Measurements from ENCODE around the gene PNLIPRP3.

The PNLIPRP3 gene

DNA sequence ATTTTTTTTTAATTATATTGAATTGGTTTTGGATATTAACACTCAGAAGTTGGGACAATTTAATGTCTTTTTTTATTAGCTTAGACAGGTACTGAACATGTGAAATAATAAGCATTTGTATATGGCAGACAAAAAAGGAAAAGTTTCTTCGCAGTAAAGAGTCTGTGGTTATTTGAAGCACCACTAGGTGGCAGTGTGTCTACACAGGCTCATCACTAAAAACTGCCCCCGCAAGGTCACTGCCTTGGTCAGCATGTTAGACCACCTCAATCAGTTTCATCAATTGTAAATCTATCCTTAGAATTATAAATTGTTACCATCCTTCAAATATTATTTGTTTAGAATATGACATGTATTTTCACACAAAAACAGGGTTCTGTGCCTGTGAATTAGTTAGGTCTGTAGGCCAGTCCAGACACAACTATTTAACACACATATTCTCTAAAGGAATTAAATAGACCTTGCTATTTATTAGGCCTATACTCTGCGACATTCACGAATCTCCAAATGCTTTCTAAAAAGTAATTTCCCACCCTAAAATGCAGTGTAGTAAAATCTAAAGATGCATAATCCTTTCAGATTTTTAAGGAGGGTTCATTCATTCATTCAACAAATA is 17.0 kb downstream of the PNLIPRP3 start:
- TF ChIP-seq, protein P1, sequence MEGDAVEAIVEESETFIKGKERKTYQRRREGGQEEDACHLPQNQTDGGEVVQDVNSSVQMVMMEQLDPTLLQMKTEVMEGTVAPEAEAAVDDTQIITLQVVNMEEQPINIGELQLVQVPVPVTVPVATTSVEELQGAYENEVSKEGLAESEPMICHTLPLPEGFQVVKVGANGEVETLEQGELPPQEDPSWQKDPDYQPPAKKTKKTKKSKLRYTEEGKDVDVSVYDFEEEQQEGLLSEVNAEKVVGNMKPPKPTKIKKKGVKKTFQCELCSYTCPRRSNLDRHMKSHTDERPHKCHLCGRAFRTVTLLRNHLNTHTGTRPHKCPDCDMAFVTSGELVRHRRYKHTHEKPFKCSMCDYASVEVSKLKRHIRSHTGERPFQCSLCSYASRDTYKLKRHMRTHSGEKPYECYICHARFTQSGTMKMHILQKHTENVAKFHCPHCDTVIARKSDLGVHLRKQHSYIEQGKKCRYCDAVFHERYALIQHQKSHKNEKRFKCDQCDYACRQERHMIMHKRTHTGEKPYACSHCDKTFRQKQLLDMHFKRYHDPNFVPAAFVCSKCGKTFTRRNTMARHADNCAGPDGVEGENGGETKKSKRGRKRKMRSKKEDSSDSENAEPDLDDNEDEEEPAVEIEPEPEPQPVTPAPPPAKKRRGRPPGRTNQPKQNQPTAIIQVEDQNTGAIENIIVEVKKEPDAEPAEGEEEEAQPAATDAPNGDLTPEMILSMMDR (IDR thresholded peaks at IDR 0.05; ENCODE audit: low read depth, low read length) = peak; percentile 78
- H3K4me3 ChIP-seq (replicated peaks in 1 of 2; ENCODE audit: low read depth in 2 of 2, low read length in 2 of 2) = no peak overlapping the region
- peak; percentile 47 to 52 for DNase-seq (ENCODE audit: low read depth in 2 of 2)

DNA sequence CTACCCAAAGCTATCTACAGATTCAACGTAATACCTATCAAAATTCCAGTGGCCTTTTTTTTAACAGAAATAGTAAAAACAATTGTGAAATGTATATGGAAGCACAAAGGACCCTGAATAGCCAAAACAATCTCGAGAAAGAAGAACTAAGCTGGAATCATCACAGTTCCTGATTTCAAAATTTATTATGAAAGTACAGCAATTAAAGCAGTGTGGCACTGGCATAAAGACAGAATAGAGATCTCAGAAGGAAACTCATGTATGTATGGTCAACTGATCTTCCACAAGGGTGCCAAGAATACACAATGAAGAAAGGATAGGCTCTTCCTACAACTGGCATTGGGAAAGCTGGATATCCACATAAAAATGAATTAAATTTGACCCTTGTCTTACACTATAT is 23.2 kb downstream of the PNLIPRP3 start:
- H3K4me3 ChIP-seq (replicated peaks in 1 of 2; ENCODE audit: low read depth in 2 of 2, low read length in 2 of 2) = no peak overlapping the region
- TF ChIP-seq, protein P1 (IDR thresholded peaks at IDR 0.05; ENCODE audit: low read depth, low read length) = no peak
- no peak for DNase-seq (ENCODE audit: low read depth in 2 of 2)

DNA sequence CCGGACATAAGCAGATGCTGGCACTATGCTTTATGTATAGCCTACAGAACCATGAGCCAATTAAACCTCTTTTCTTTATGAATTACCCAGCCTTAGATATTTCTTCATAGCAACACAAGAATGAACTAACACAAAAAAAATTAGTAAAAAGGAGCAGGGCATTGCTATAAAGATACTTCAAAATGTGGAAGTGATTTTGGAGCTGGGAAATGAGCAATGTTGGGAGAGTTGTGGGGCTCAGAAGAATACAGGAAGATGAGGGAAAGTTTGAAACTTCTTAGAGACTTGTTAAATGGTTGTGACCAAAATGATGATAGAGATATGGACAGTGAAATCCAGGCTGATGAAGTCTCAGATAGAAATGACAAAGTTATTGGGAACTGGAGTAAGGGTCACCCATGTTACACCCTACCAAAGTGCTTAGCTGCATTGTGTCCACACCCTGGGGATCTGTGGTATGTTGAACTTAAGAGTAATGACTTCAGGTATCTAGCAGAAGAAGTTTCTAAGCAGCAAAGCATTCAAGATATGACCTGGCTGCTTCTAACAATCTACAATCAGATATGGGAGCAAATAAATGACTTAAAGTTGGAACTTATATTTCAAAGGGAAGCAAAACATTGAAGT is 24.2 kb downstream of the PNLIPRP3 start:
- no peak for DNase-seq (ENCODE audit: low read depth in 2 of 2)
- no peak overlapping the region for H3K4me3 ChIP-seq (replicated peaks in 1 of 2; ENCODE audit: low read depth in 2 of 2, low read length in 2 of 2)
- TF ChIP-seq, protein P1 (IDR thresholded peaks at IDR 0.05; ENCODE audit: low read depth, low read length) = no peak

DNA sequence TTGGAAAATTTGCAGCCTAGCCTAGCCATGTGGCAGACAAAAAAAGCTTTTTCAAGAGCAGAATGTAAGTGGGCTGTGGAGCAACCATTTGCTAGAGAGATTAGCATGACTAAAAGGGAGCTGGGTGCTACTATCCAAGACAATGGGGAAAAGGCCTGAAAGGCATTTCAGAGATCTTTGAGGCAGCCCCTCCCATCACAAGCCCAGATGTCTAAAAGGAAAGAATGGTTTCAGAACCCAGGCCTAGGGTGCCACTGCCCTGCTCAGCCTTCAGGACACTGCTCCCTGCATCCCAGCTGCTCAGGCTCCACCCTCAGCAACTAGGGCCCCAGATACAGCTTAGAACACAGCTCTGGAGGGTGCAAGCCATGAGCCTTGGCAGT is 24.7 kb downstream of the PNLIPRP3 start:
- TF ChIP-seq, protein P1 (IDR thresholded peaks at IDR 0.05; ENCODE audit: low read depth, low read length) = no peak
- H3K4me3 ChIP-seq (replicated peaks in 1 of 2; ENCODE audit: low read depth in 2 of 2, low read length in 2 of 2) = no peak overlapping the region
- DNase-seq (ENCODE audit: low read depth in 2 of 2) = no peak

DNA sequence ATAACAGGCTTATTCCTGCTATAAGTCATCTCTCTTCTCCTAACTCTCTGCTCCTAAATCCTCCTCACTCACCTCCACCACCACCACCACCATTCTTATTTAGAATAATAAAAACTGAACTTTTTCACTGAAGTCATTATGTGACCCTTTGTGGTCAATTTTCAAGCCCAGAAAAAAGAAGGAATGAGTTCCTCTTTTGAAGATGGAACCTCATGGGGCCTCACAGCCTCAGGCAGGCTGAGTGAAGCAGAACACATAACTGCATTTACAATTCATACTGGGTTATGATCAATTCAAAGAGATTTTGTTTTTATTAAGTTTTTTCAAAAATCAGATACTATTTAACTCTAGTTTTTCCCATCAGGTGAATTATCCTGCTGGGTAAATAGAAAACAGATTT is 29.8 kb downstream of the PNLIPRP3 start:
- no peak for DNase-seq (ENCODE audit: low read depth in 2 of 2)
- TF ChIP-seq, protein P1 (IDR thresholded peaks at IDR 0.05; ENCODE audit: low read depth, low read length) = no peak
- H3K4me3 ChIP-seq (replicated peaks in 1 of 2; ENCODE audit: low read depth in 2 of 2, low read length in 2 of 2) = no peak overlapping the region

DNA sequence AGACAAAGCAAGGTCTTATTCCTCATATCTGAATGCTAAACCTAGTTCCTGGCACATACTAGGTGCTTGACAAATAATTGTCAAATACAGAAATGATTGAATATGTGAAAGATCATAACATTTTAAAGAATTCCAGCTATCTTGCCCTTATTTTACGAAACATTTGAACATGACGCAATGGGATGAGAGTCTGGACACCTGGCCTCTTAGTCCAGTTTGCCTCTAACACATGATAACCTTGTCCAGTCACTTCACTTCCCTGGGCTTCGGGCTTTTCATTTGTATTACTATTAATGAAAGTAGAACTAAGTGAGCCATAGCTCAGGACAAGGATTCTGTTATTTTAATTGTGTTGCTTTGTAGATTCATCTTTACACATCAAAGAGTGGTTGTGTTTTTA is 32.6 kb downstream of the PNLIPRP3 start:
- TF ChIP-seq, protein P1 (IDR thresholded peaks at IDR 0.05; ENCODE audit: low read depth, low read length) = no peak
- no peak overlapping the region for H3K4me3 ChIP-seq (replicated peaks in 1 of 2; ENCODE audit: low read depth in 2 of 2, low read length in 2 of 2)
- no peak for DNase-seq (ENCODE audit: low read depth in 2 of 2)

Data from cardiac fibroblast (primary cell).